NCI-H1694 (cell line): Measurements from ENCODE around the gene IDUA.

Source experiments
- DNase-seq: peaks from one replicate; lab custom pipeline; 2025; lab: John Stamatoyannopoulos, UW

Gene IDUA

DNA sequence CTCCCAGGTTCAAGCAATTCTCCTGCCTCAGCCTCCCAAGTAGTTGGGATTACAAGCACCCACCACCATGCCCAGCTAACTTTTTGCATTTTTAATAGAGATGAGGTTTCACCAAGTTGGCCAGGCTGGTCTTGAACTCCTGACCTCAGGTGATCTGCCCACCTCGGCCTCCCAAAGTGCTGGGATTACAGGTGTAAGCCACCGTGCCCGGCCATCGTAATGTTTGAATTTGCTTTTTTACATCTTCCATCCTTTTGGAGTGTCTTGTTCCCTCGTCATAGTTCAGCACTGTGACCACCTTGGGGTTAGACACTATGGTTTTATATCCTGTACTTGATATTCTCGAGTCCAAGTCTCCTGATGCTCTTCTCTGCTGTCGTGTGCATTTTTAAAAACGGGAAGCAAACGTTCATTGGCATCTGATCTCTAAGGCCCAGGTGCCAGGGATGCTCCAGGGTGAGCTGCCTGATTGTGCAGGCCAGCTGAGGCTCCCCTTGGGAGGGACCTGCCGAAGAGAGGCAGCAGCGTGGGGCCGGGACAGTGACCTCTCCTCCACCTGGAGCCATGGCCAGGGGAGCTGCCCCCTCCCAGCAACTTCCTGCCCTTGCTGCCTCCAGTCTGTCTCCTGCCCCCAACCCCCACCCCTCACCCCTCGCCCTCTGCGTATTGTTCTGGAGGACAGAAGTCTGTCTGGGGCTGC is 30.2 kb upstream of the IDUA start:
- DNase-seq, result no peak

DNA sequence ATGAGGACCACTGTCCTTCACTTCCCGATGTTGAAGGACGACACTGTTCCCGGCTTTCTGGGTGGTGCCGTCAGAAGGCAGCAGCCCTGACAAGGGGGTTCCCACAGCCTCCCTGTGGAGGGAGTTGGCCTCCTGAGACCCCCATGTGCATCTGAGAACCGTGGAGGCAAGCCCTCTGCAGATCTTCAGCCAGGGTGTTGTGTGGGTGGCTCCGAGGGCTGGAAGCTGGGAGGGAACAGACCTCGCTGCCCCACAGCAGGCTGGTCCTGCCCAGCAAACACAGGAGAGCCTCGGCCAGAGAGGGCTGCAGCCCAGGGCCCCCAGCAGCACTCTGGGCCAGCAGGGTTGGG is 29.6 kb upstream of the IDUA start:
- DNase-seq, result no peak

DNA sequence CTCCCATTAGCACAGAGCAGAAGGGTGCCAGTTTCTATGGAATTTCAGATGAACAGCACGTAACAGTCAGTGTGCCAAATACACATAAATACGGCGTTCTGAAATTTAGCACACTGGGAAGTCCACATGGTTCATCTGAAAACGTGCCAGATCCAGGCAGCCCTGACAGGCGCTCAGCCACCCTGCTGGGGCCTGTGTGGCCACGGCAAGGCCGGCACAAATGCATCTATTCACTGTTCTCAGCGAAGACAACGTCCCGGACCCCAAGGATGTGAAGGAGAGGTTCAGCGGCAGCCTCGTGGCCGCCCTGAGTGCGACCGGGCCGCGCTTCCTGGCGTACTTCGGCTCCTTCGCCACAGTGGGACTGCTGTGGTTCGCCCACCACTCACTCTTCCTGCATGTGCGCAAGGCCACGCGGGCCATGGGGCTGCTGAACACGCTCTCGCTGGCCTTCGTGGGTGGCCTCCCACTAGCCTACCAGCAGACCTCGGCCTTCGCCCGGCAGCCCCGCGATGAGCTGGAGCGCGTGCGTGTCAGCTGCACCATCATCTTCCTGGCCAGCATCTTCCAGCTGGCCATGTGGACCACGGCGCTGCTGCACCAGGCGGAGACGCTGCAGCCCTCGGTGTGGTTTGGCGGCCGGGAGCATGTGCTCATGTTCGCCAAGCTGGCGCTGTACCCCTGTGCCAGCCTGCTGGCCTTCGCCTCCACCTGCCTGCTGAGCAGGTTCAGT is 29.1 kb upstream of the IDUA start:
- DNase-seq, result no peak

DNA sequence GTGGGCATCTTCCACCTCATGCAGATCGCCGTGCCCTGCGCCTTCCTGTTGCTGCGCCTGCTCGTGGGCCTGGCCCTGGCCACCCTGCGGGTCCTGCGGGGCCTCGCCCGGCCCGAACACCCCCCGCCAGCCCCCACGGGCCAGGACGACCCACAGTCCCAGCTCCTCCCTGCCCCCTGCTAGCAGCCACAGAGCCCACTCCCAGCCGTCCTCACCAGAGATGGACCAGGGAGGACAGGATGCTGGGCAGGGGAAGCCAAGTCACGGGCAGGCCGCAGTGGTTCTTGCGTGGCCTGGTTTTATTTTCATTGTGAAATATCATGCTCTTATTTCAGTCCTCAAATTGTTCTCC is 28.6 kb upstream of the IDUA start:
- no peak for DNase-seq

DNA sequence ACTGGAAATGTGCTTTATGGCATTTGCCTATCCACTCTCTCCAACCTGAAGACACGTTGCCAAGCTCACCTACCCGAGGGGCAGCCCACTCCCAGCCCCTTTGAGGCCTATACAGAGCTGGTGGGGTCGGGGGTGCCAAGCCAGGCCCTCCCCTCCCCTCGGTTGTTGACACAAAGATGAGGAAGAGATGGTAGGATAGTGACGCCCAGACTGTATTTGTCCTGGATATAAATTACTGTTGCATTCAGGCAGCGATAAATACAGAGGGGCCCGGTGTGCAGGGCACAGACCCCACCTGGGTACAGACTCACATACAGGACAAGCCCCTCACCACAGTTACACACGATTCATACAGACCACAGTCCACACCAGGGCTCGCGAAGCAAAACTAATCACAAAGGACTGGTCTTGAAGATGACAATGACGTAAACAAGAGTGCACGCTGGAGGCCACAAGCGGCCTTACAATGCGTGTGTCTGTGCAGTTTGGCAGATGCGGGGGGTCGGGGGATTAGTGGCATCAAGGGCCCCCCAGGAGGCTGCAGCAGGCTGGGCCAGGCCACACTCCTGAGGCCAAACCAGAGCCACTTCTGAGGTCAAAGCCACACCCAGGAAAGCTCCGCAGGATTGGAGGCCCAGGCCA is 28.0 kb upstream of the IDUA start:
- DNase-seq, result no peak

DNA sequence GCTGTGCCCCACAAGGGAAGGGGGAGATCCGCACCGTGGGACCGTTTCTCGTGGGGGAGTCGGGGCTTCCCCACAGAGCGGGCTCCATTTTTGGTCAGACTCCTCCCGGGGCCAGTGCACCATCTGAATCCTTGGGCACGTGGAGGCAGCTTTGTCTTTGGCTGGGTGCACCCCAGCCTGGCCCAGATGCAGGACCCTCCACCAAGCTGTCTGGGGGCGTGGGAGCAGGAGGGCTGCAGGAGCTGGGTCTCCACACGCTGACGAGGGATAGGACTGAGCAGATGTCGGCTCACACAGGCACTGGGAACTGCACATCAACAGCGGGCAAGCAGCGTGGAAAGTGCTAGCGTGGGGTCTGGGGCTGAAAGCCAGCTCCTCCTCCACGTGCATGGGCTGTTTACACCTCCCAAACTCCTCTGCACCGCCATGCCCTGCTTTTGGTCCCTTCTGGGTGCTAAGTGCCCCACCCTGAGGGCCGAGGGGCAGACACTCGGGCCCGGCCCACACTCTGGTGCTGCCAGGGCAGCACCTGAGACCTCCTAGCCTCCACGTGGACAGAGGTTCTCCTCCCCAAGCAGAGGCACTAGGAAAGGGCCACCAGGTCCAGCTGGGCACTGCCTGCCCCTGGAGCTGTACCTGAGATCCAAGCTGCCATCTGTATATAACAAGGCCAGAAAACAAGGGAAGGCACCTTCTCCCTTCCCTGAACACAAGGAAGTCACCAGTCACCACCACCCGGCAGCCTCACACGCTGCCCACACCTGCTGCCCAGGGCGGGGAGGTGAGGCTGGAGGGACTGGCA is 27.3 kb upstream of the IDUA start:
- DNase-seq, result no peak

DNA sequence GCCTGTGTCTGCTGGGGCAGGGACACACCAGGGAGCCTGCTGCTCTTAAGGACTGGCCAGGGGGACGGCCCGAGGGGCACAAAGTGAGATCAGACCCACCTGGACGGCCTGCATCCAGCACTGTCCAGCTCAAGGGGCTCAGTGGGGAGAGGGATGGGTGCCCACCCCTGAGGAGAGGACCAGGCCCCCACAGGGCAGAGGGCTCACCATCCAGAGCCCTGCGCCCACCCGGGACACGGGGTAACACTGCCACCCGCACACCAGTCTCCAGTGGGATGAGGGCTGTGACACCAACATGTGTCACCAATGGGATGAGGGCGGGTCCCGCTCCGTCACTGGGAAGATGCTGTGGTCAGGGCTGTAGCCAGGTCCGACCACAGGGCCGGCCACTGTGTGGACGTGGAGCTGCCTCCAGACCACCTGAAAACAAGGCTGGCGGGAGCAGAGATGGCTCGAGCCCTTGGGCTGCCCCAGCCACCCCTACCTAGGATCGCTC is 26.7 kb upstream of the IDUA start:
- no peak for DNase-seq

DNA sequence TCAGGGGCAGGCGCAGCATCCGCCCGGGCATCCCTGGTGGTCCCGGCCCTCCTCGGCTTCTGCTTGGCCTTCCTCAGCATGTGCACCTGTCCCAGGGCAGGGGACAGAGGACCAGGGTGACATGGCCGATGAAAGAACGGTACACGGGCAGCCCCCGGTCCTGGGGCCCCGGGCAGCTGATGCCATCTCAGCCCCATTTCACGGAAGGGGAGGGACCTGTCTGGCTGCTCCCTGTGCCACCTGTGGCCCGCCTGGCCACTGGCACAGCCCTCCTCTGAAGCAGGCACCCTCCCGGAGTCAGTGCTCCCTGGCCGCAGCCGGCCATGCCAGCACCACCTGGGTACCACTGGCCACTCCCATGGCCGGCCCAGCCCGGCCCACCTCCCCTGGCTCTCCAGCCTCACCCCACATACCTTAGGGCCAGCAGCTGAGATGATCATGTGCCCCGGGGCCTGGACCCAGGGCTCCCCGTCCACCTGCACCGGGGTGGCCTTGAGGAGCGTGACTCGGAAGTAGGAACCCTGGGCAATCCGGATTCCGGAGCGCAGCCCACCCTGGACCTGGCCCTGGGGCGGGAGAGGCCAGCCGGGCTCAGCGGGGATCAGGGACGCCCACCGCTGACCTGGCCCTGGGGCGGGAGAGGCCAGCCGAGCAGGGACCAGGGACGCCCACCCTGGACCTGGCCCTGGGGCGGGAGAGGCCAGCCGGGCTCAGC is 26.1 kb upstream of the IDUA start:
- no peak for DNase-seq

DNA sequence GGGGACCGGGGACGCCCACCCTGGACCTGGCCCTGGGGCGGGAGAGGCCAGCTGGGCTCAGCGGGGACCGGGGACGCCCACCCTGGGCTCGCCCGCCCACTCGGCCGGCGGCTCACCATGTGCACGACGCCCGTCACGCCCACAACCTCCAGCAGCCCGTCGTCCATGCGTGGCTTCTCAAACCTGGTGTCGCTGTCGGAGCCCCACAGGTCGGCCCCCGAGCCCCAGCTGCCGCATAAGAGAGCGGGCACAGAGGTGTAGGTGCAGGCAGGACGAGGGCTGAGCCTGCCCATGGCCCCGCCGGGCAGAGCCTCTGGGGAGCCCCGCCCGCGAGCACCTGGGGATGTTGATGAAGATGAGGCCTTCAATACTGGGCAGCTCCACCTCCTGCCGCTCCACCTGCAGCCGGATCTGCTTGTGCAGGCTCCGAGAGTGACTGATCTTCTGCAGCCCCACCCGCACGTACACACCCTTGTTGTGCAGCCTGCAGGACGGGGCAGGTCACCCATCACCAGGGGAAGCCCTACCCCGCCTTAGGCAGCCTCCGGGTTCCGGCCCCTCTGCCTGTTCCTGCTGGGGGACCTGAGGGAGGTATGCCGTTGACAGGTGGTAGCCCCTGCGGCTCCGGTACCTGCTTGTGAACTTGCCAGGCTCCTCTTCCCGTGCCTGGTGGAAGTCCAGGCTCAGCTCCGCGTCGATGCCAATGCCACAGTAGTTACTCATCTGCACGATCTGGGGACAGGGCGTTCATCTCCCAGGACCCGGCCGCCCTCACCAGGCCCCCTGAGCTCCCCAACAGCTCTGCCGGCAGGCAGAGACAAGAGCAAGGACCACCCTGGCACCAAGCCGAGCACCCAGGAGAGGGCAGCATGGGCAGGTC is 25.3 kb upstream of the IDUA start:
- DNase-seq, result no peak

DNA sequence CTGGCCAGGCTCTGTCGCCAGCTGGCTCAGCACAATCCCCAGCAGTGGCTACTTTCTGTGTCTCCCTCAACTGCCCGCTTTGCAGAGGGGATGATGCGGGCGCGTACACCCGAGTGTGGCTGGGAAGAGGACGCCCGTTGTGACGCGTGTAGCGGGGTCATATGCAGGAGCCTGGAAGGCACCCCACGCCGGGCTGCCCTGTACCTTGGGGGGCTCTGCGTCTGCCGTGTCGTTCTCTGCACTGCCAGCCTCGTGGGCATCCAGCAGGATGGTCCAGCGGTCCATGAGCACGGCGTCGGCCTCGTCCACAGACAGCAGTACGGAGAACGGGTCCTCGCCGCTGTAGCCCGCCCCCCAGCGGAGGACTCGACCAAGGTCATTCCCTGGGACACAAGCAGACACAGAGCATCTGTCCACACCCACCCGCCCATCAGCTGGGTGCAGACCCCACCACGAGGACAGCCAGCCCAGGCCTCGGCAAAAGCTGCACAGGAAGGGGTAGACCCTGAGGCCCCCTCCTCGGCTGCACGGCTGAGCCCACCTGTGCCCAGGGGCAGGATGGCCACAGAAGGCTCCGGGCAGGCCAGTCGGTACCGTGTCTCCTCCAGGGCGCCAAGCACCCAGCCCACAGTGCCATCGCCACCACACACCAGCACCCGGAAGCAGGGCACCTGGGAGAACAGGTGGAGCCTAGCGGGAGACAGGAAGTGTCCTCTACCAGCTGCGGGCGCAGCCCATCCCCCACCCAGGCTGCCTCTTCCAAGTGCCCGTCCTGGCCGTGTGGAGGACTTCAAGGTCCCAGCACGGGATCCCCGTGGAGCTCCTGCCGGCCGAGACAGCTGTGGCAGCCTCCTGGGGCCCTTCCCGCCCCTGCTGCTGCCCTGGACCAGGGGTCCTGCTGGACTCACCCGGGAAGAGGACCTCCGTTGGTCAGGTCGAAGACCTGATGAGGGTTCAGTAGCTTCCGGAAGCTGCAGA is 24.3 kb upstream of the IDUA start:
- DNase-seq, result peak; percentile 7

DNA sequence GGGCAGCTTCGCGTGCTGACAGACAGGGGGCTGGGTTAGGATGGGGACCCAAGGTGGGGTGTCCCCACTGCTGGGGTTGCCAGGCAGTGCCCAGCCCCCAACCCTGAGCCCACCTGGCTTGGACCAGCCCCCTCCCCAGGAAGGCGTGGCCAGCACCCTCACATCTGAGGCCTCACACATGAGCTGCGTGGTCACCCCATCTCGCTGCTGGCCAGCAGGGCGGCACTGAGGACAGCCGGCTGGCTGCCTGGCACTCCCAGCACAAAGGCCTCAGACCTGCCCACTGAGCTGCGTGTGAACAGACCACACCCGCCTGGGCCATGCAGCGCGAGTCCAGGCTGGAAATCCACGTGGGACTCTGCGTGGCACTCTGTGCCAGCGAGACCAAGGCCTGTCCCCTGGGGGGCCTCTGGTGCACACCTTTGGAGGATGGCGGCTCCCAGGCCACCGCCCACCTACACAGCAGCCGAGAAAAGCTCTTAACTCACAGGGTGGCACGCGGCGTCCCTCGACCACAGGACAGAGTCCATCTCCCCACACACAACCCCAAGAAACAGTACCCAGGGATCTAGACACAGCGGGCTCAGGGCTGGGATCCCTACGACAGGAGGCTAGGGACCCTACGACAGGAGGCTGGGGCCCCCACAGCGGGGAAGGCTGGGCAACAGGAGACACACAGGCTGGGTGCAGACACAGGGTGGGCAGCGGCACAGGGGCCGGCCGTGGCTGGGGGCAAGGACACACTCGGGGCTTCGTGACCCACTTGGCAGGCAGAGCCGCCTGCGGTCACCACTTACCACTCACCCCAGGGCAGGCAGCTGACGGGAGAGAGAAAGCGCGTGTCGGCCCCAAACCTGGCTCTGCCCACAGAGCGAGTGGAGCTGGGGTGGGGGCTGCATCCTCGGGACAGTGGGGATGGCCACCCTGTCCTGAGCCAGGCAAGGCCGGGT is 23.3 kb upstream of the IDUA start:
- DNase-seq, result no peak

DNA sequence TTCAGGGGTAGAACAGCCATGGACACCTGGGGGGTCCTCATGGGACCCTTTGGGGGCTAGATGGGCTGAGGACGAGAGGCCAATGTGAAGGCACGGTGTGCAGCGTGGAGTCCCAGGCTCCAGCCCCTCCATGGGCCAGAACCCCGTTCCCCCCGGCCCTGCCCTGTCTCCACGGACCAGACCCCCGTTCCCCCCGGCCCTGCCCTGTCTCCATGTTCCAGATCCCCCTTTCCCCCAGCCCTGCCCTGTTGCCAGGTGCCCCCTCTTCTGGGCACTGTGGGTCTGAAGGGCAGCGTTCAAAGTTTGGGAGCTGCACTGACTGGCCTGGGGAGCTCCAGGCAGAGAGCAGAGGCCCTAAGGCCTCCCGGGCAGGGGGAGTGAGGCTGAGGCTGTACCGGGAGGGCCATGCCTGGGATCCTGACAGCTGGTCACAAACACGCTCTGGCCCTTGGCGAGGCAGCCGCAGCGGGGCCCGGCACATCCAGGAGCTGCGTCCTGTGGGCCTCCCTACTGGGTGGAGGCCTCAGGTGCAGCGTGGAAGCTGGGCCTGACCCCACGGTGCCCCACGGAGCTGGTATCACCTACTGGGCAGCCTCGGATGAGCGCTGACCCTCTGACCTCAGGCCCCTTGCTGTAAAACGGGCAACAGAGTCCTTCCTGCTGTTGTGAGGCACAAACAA is 22.4 kb upstream of the IDUA start:
- DNase-seq, result no peak

DNA sequence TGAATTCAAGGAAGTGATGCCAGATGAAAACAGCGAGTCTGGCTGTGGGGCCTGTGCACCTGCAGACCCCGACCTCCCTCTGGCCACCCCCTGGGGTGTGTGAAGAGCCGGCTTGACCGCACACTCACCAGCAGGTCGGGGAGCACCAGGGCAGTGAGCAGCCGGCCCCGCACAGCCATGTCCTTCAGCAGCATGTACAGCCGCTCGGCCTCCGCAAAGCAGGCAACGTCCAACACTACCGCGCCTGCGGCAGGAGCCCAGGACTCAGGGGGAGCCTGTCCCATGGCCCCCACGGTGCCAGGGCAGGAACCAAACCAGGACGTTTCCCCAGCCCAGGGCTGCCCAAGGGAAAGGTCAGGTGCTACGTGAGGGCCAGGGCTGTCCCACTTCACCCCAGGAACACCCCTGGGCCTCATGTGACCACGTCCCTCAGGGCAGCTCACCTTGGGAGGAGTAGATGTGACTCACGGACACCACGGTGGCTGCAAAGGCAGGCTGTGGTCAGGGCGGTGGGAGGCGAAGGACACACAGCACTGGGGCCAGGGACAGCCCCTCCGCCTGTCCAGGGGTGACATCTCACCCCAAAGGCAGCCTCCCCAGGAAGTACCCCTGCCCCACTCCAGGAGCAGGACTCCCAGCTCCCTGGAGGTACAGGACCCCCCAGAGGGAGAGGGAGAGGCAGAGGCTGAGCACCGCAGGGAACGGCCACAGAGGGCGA is 21.6 kb upstream of the IDUA start:
- DNase-seq, result no peak

DNA sequence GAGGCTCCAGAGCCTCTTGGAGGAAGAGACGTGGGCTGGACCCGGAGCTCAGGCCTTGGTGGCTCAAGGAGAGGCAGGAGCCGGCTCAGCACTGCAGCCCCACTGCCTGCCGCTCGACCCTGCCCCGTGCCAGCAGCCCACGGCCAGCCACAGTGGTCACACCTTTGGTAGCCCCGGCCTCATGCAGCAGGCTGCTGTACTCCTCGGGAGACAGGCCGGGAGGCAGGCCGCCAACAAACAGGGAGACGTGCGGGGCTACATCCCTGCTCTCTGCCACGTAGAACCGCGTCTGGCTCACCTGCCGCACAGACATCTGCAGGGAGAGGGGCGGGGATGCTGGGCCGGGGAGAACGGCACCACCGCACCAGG is 21.1 kb upstream of the IDUA start:
- no peak for DNase-seq

DNA sequence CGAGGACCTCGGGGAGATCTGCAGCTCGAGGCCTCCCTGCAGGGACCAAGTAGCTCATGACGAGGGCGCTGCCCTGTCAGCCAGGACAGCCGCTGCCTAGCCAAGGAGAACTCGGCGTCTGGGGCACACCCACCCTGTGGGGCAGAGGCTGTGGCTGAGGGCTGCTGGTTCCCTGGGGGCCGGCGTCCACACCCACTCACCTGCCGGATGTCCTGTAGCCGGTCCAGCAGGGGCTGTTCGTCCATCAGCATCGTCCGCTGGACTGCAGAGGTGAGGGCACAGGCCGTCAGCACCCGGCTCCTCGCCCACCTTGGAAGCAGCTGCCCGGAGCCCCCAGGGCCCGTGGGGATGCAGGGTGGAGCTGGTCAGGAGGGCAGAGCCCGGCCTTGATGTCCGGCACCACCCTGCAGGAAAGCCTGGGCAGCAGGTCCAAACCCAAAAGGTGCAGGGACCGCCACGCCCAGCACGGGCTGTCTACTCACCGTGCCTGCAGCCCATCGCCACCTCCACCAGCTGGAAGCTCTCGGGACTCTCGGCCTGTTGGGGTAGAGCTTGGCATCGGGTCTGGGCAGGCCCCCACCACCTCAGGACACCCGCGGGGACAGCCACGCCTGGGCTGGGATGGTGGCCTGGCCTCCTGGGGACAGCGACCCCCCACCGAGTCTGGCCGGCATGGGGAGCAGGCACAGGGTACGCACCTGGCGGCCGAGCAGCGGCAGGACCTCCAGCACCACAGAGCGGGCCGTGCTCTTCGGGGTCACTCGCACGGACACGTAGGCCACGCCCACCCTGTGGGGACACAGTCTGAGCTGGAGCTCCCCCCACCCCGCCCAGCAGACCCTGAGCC is 20.4 kb upstream of the IDUA start:
- no peak for DNase-seq
